GM12872 (cell line): Measurements from ENCODE around the gene ADCY2.

Experiments
- CTCF ChIP-seq: IDR thresholded peaks from 3 replicates; pipeline ENCODE4 v1.5.1; 2011; ENCODE audit warnings: low read depth, mild to moderate bottlenecking, low read length, moderate library complexity; ENCODE audit not compliant: insufficient read depth

Gene ADCY2

GRCh38 chr5:7852542-7852941 lies 456.6 kb downstream of the ADCY2 start:
- TF ChIP-seq CTCF: no peak

GRCh38 chr5:7852988-7853387 lies 457.1 kb downstream of the ADCY2 start:
- TF ChIP-seq CTCF: no peak

GRCh38 chr5:7855611-7856010 lies 459.7 kb downstream of the ADCY2 start:
- TF ChIP-seq CTCF: no peak

- peak; percentile 65 for TF ChIP-seq CTCF
Measured at GRCh38 chr5:7856855-7857254, 460.9 kb downstream of the ADCY2 start.

- TF ChIP-seq CTCF: no peak
Measured at GRCh38 chr5:7857361-7857760, 461.4 kb downstream of the ADCY2 start.

- TF ChIP-seq CTCF: no peak
Measured at GRCh38 chr5:7857926-7858632, 462.1 kb downstream of the ADCY2 start.

- TF ChIP-seq CTCF: no peak
Measured at GRCh38 chr5:7866196-7866595, 470.3 kb downstream of the ADCY2 start.
